GM12891 (cell line): ENCODE measurements around the gene PRSS27.

Source experiments
- PAX5 ChIP-seq: IDR thresholded peaks from 2 replicates; pipeline ENCODE4 v1.6.1; 2011; ENCODE audit warnings: low read length, moderate library complexity, mild to moderate bottlenecking; ENCODE audit not compliant: insufficient read depth, severe bottlenecking
- POLR2A ChIP-seq: IDR thresholded peaks from 2 replicates; pipeline ENCODE4 v1.6.1; 2011; ENCODE audit warnings: low read depth, low read length, control low read depth

GRCh38 chr16:2739625-2740430 lies 19.8 kb upstream of the PRSS27 start:
- TF ChIP-seq POLR2A (no peak), PAX5 (no peak)
